Hepatocyte (in vitro differentiated cells): Measurements from ENCODE around the gene OR14A2.

Experiments
- CTCF ChIP-seq: fragments of 200-600 bp; sonication (generic); IDR thresholded peaks from 2 replicates; pipeline ENCODE4 v1.5.1; 2016; ENCODE audit warnings: antibody characterized with exemption, mild to moderate bottlenecking; ENCODE audit not compliant: poor library complexity
- EZH2 ChIP-seq: fragments of 200-600 bp; sonication (generic); IDR thresholded peaks from 2 replicates; pipeline ENCODE4 v1.6.1; 2016; ENCODE audit warnings: antibody characterized with exemption, mild to moderate bottlenecking, borderline replicate concordance
- EZH2phosphoT487 ChIP-seq: fragments of 200-600 bp; sonication (generic); IDR thresholded peaks from one replicate; pipeline ENCODE4 v1.6.1; 2018; ENCODE audit warnings: antibody characterized with exemption, mild to moderate bottlenecking, low read depth, moderate library complexity; ENCODE audit not compliant: unreplicated experiment, severe bottlenecking

DNA sequence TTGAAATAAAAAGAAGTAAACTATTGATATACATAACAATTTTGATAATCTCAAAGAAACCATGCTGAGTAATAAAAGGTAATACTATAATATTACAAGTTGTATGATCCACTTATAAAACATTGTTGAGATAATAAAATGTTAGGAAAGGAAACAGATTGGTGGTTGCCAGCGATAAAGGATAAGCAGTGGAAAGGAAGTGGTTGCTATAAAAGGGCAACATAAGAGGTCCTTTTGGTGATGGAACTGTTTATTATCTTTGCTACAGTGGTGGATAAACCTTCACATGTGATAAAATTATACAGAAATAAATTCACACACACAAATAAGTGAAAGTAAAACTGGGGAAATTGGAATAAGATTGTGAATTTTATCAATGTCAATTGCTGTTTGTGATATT lies 46.6 kb downstream of the OR14A2 start:
- no peak for TF ChIP-seq CTCF
- TF ChIP-seq EZH2: no peak
- TF ChIP-seq EZH2phosphoT487: no peak
